Activated T-cell treated with anti-CD3 and anti-CD28 coated beads, Interleukin-2, amount 50 U/mL, for 72 hours (primary cell): ENCODE results near the gene CARMIL1. TPM values are rescaled to one million over a fixed set of nuclear protein-coding genes. Genes with fewer than 3 reads are reported as not detected.

Experiments used
- ATAC-seq, 2 donors: fragments of 150-1000 bp; cut with Tn5 transposase; replicated peaks in 1 of 2; 2 replicates each; pipeline ENCODE4 v1.10.0; 2021; ENCODE audit warnings: moderate library complexity in 2 of 2, mild to moderate bottlenecking in 1 of 2
- DNase-seq, 2 donors: peaks; one replicate each; pipeline ENCODE4 v3.0.0; 2021 to 2022; ENCODE audit warnings: mixed read lengths in 1 of 2
- H3K27ac Mint-ChIP-seq: one replicate; pipeline ENCODE4 v1.8.0; 2022; ENCODE audit warnings: mild to moderate bottlenecking, moderate library complexity, mixed read lengths
- H3K27me3 Mint-ChIP-seq: one replicate; pipeline ENCODE4 v1.8.0; 2022; ENCODE audit warnings: low read depth, mixed read lengths
- H3K36me3 Mint-ChIP-seq, 2 donors: one replicate each; pipeline ENCODE4 v1.8.0; 2022; ENCODE audit warnings: mixed read lengths in 2 of 2, mild to moderate bottlenecking in 1 of 2; ENCODE audit not compliant: insufficient read depth in 2 of 2
- H3K4me1 Mint-ChIP-seq: one replicate; pipeline ENCODE4 v1.8.0; 2022; ENCODE audit warnings: low read depth, mixed read lengths
- H3K4me3 Mint-ChIP-seq, 2 donors: one replicate each; pipeline ENCODE4 v1.8.0; 2022; ENCODE audit warnings: mild to moderate bottlenecking in 2 of 2, mixed read lengths in 2 of 2, moderate library complexity in 2 of 2
- H3K9me3 Mint-ChIP-seq, 2 donors: one replicate each; pipeline ENCODE4 v1.8.0; 2022; ENCODE audit warnings: mixed read lengths in 2 of 2
- total RNA-seq, 2 donors: library from RNA; stranded (reverse); gene quantifications; one replicate each; pipeline ENCODE4 v1.2.3, GENCODE V29; 2022

Gene CARMIL1
- total RNA-seq, 2 donors from 2014 or later, result 5.0 to 5.6 TPM

DNA sequence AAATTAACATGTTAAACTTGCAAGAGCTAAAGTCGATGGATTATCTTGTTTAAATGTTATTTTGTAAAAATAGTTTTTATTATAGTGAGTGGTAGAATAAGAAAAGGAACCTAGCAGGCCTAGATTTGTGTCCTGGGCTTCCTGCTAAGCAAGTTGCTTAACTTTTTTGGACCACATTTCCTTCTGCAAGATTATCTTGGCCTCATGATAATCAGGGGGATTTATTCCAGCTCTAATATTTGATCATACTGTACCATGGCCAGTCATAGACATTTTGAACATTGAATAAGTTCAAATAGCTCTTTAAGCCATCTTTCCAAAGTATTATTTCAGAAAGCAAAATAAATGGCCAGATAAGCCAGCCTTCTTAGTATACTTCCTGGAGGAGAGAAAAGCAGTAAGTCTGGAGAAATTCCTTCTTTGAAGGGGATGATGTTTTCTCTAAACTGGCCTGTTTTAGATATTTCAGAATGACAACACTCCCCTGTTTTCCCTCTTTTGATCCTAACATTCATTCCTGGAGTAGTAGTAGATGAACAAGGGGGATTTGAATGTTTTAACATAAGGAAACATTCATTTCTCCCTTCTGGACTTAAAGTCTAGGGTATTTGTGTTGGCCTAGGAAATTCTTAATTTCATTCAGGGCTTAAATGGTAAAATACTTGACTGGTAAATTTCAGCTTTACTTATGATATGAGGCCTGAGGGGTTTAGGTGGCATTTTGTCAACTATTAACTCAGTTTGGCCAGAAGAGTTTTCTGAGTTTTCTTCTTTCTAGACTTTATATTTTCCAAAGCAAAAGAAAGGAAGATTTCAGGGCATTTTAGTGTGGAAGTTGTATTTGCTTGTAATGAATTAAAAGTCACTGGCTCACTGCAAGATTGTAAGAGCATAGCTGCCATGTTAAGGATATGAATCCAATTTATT lies 264.1 kb downstream of the CARMIL1 start:
- no peak for DNase-seq
- Mint-ChIP-seq H3K4me3 (no peak overlapping the region), H3K27ac (no peak overlapping the region), H3K4me1 (no peaks in the 10 kb centered on the region), H3K9me3 (no peaks in the 10 kb centered on the region), H3K27me3 (no peaks in the 10 kb centered on the region), H3K36me3 (no peaks in the 10 kb centered on the region)
- ATAC-seq, result no peak

DNA sequence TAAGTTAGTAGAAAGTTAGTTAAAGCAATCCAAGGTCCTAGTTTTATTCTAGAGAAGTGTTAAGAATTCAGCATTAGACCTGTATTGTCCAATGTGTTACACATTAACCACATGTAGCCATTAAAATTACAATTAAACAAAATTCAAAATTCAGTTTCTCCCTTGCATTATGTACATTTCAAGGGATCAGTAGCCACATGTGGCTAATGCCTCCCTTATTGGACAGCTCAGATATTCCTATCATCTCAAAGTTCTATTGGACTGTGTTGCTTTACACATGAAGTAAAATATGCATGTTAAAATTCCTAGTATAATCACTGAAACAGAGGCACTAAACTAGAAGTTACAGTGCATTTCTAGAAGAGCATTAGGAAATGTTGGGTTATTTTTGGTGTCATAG lies 265.7 kb downstream of the CARMIL1 start:
- H3K9me3 Mint-ChIP-seq, result no peaks in the 10 kb centered on the region
- DNase-seq, result no peak
- H3K27ac Mint-ChIP-seq, result no peak overlapping the region
- H3K36me3 Mint-ChIP-seq, result no peaks in the 10 kb centered on the region
- no peaks in the 10 kb centered on the region for H3K27me3 Mint-ChIP-seq
- H3K4me1 Mint-ChIP-seq, result no peaks in the 10 kb centered on the region
- H3K4me3 Mint-ChIP-seq, result no peak overlapping the region
- no peak for ATAC-seq

DNA sequence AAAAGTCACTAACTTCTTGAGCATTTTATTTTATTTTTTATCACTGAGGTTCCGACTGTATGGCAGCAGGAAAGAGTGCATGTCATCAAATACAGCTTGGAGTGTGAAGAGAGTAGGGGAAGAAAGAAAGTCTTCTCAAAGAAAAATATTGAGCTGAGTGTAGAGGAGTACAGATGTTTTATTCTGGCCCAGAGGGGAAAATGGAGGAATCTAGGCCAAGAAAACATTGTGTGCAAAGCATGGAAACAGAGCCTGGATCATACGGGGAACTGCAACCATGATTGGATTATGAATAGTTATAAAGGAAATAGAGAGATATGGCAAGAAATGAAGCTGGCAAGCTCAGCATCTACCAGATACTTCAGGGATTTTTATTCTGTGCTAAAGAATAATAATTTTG lies 268.6 kb downstream of the CARMIL1 start:
- Mint-ChIP-seq H3K36me3 (no peaks in the 10 kb centered on the region), H3K4me3 (no peak overlapping the region), H3K27me3 (no peaks in the 10 kb centered on the region), H3K9me3 (no peaks in the 10 kb centered on the region), H3K27ac (no peak overlapping the region), H3K4me1 (no peaks in the 10 kb centered on the region)
- no peak for DNase-seq
- no peak for ATAC-seq

DNA sequence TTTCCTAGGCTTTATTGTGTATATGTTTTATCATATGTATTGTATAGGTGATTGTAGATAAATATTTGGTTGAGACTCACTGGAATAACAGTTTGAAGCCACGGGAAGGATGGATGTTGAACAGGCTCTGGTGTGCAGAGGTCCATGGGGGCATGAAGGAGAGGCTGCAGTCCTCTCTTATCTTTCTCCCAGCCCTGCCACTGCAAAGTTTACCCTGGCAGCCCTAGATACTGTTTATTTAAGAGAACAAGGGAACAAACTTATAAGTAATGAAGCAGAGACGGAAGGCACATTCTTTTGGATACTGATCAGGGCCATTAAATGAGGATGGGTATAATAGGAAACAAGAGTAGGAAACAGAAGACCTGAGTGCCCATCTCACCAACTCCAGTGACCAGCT lies 269.3 kb downstream of the CARMIL1 start:
- Mint-ChIP-seq H3K36me3 (no peaks in the 10 kb centered on the region), H3K9me3 (no peaks in the 10 kb centered on the region), H3K27me3 (no peaks in the 10 kb centered on the region), H3K27ac (no peak overlapping the region), H3K4me3 (no peak overlapping the region), H3K4me1 (no peaks in the 10 kb centered on the region)
- DNase-seq (no peak), ATAC-seq (no peak)

DNA sequence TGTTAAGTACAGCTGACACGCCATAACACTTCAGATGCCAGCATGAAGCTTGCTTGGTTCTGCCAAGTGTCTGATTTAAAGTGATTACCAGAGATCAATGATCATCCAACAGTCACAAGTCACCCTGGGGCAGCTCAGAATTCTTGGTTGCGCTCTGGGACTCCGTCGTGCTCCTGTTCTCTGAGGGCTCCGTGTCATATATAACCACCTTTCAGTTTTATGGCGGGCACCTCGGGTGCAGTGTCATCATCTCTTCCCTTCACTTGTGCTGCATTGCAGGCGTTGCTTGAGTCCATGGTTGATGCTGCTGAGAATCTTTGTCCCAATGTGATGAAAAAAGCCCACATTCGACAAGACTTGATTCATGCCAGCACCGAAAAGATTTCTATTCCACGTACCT lies 271.5 kb downstream of the CARMIL1 start:
- ATAC-seq (no peak), DNase-seq (no peak)
- Mint-ChIP-seq H3K4me1 (no peaks in the 10 kb centered on the region), H3K27ac (no peak overlapping the region), H3K27me3 (no peaks in the 10 kb centered on the region), H3K4me3 (no peak overlapping the region), H3K36me3 (no peaks in the 10 kb centered on the region), H3K9me3 (no peaks in the 10 kb centered on the region)

DNA sequence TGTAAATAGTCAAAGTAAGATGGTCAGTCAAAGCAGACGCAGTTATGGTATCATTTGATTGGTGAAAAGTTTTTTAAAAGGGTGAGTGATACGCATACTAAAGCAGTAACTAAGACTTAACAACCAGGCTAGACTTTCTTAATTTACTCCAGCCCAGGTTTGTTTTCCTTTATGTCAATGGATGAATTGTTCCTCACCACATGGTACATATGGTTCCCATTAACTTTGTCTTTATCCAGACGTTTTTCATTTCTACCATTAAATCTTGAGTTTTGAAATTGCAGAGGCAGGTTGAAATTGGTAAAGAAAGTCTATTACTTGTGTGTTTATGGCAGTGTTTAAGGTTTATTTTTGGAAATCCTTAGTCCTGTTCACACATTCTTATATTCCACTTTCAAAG lies 274.3 kb downstream of the CARMIL1 start:
- Mint-ChIP-seq H3K4me3 (no peak overlapping the region), H3K27me3 (no peaks in the 10 kb centered on the region), H3K4me1 (no peaks in the 10 kb centered on the region), H3K36me3 (no peaks in the 10 kb centered on the region), H3K9me3 (no peaks in the 10 kb centered on the region), H3K27ac (no peak overlapping the region)
- ATAC-seq (no peak), DNase-seq (no peak)

DNA sequence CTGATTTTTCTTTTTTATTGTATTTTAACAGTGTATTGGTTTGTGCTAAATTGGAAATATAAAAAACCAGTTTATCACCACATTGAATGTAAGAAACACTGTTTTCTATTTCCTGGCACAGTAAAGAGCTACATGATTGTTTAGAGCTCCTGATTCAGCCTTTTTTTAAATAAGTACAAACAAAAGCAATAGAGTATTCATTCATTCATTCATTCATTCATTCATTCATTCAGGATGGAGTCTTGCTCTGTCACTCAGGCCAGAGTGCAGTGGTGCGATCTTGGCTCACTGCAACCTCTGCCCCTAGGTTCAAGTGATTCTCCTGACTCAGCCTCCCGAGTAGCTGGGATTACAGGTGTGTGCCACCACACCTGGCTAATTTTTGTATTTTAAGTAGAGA lies 276.0 kb downstream of the CARMIL1 start:
- Mint-ChIP-seq H3K27me3 (no peaks in the 10 kb centered on the region), H3K4me3 (no peak overlapping the region), H3K4me1 (no peaks in the 10 kb centered on the region), H3K27ac (no peak overlapping the region), H3K9me3 (no peaks in the 10 kb centered on the region), H3K36me3 (no peaks in the 10 kb centered on the region)
- ATAC-seq (no peak), DNase-seq (no peak)

DNA sequence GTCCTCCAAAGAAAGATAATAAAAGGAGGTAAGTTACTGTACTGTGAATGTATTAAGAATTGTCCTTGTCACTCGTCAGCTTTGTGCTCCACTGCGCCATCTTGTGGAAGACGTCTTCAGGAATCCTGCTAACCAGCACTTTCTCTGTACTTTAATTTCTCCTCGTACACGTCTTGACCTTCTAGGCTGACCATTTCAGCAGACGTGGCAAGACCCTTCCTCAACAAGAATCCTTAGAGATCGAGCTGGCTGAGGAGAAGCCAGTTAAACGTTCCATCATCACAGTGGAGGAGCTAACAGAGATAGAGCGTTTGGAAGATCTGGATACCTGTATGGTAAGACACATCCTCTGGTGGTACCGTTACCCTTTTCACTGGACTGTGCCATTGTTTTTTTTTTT lies 277.3 kb downstream of the CARMIL1 start:
- Mint-ChIP-seq H3K27me3 (no peaks in the 10 kb centered on the region), H3K9me3 (no peaks in the 10 kb centered on the region), H3K36me3 (no peaks in the 10 kb centered on the region), H3K4me1 (no peaks in the 10 kb centered on the region), H3K4me3 (no peak overlapping the region), H3K27ac (no peak overlapping the region)
- peak; percentile 82 for DNase-seq
- ATAC-seq, result peak; percentile 51 to 53

DNA sequence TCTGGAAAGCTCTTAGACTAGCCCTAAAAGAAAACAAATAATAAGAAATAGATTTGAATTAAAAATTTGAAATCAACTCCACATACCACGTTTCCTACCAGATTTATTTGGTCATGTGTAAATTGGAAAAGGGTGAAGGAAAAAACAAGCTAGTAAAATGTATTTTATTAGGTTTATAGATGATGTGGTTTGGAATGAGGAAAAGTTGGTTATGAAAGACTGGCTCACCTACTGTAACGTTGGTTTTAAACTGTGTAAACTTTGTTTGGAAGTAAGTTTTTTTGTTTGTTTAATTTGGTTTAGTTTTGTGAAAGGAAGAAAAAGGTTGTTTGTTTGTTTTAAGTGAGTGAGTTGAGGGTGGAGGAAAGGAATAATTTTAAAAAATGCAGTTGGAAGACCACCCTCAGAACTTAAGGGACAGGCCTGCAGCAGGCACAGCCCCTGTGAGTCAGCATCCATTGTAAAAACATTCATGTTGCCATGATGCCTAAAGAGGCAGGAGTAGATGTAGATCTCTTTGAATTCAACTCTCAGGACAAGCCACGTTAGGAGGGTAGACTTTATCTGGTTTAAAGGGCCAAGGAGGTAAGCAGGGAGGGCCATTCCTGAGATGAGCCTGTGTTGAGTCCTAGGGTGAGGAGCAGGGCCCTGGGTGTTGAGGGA lies 279.1 kb downstream of the CARMIL1 start:
- Mint-ChIP-seq H3K4me3 (no peak overlapping the region), H3K36me3 (no peaks in the 10 kb centered on the region), H3K4me1 (no peaks in the 10 kb centered on the region), H3K27ac (no peak overlapping the region), H3K9me3 (no peaks in the 10 kb centered on the region), H3K27me3 (no peaks in the 10 kb centered on the region)
- ATAC-seq (no peak), DNase-seq (no peak)

DNA sequence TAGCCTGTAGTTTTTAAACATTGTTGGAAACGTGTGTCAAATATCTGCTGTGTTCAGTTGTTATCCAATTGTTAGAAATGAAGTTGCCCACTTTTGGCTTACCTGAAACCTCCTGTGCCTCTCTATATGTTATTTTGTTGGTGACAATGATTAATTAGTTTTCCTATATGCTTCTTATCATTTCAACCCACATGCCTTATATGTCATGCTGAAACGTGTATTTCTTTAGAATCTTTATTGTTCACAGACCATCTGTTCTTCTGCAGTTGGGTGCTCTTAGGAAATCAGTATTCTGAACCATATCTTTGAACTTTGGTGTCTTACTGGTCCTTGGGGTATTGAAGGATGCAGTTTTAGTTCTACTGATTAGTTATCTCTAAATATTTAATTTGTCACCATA lies 281.7 kb downstream of the CARMIL1 start:
- no peak for ATAC-seq
- no peak for DNase-seq
- Mint-ChIP-seq H3K4me1 (no peaks in the 10 kb centered on the region), H3K36me3 (no peaks in the 10 kb centered on the region), H3K9me3 (no peaks in the 10 kb centered on the region), H3K27me3 (no peaks in the 10 kb centered on the region), H3K27ac (no peak overlapping the region), H3K4me3 (no peak overlapping the region)

DNA sequence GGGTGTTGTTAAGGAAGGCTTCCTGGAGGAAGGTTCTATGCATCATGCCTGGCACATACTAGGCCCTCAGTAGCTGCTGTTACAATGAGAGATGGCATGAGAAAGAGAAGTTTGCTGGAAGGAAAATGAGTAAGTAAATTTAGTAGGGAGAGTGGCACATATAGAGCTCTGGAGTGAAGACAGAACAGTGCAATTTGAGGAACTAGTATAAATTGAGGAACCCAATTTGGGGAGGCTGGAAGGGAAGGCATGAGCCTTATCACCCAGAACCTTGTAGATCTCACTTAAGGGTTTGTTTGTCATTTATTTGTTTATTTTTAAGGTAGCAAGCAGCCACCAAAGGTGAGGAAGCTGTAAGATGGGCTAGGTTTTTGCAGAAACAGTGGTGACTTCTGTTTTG lies 285.8 kb downstream of the CARMIL1 start:
- ATAC-seq (no peak), DNase-seq (no peak)
- Mint-ChIP-seq H3K4me3 (no peak overlapping the region), H3K4me1 (no peaks in the 10 kb centered on the region), H3K27me3 (no peaks in the 10 kb centered on the region), H3K9me3 (no peaks in the 10 kb centered on the region), H3K27ac (no peak overlapping the region), H3K36me3 (no peaks in the 10 kb centered on the region)

DNA sequence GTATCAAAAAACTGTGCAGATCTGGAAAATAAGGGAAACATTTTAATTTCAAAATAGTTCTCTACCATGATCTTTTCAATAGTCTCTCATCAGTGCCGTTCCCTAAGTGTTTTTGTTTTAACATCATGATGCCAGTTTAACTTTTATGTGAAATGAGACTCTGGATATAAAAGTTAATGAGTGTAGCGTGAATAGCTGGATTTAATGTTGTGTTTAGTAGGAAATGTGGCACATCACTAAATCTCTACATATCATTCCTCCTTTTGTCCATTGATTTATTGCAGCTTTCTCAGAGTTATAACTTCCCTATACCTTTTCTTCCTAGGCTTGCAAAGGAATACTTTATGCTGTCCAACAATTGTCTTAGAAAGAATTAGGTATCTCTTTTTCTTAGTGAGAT lies 291.4 kb downstream of the CARMIL1 start:
- H3K4me1 Mint-ChIP-seq, result no peaks in the 10 kb centered on the region
- H3K9me3 Mint-ChIP-seq, result no peaks in the 10 kb centered on the region
- DNase-seq (no peak), ATAC-seq (no peak)
- no peaks in the 10 kb centered on the region for H3K27me3 Mint-ChIP-seq
- no peak overlapping the region for H3K4me3 Mint-ChIP-seq
- no peak overlapping the region for H3K27ac Mint-ChIP-seq
- no peaks in the 10 kb centered on the region for H3K36me3 Mint-ChIP-seq

DNA sequence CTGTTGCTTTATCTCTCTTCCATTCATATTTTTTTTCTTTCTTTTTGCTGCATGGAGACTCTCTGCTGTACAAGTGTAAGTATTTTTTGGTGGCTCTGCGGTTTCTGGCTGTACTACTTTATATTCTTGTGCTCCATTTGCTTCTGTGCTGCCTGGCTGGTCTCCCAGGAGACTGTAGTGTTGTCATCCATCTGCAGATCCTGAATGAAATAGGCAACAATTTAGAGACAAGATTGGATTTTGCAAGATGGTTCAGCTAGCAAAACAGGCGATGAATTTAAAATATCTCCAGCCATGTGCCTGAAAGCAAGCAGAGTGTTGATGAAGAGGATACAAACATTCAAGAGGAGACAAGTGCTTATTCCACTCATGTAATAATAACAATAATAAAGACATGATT lies 297.7 kb downstream of the CARMIL1 start:
- no peak for ATAC-seq
- Mint-ChIP-seq H3K27me3 (no peaks in the 10 kb centered on the region), H3K36me3 (no peaks in the 10 kb centered on the region), H3K4me3 (no peak overlapping the region), H3K4me1 (peaks cover 8% of the 10 kb centered on the region), H3K27ac (no peak overlapping the region), H3K9me3 (no peaks in the 10 kb centered on the region)
- DNase-seq, result no peak

DNA sequence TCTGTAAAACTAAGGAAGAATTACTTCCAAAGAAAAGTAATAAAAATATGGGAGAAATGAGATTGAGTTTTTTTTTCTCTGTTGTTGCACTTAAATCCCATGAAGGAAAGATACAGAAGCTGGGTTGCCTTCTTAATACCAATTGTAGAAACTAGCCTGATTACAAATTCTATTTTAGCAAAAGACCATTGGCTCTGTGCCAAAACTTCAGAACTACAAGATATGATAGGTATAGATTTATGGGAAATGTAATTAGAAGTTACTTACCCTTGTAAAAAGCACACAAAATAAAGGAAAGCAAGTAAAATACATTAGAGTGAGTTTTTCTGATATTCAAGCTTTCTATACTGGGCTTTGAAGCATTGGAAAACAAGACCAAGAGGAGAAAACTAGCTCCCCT lies 299.4 kb downstream of the CARMIL1 start:
- Mint-ChIP-seq H3K4me1 (peaks cover 8% of the 10 kb centered on the region), H3K27me3 (no peaks in the 10 kb centered on the region), H3K9me3 (no peaks in the 10 kb centered on the region), H3K4me3 (no peak overlapping the region), H3K36me3 (no peaks in the 10 kb centered on the region), H3K27ac (no peak overlapping the region)
- DNase-seq, result no peak
- ATAC-seq, result no peak
